K562 (cell line): ENCODE data around the gene RPL11. TPM values are rescaled to one million over a fixed set of nuclear protein-coding genes. Genes with fewer than 3 reads are reported as not detected.

Experiments
- ARHGAP35 ChIP-seq: fragments of 450-650 bp; IDR thresholded peaks from 2 replicates; pipeline ENCODE4 v1.6.1; 2018; ENCODE audit not compliant: partially characterized antibody
- CHD7 ChIP-seq: fragments of 200-600 bp; sonication (generic); IDR thresholded peaks from one replicate; pipeline ENCODE4 v1.6.1; 2012; ENCODE audit warnings: mild to moderate bottlenecking, low read depth, low read length, inconsistent platforms
- CTBP1 ChIP-seq: fragments of 450-650 bp; IDR thresholded peaks from 2 replicates; pipeline ENCODE4 v1.6.1; 2016; ENCODE audit warnings: borderline replicate concordance
- ETV1 ChIP-seq: fragments of 450-650 bp; conservative IDR thresholded peaks from 2 replicates; pipeline ENCODE4 v1.6.1; 2016; ENCODE audit warnings: missing genetic modification characterization, control low read depth, low read depth, missing compliant biosample characterization
- MEF2D ChIP-seq: conservative IDR thresholded peaks from 2 replicates; pipeline ENCODE4 v1.6.1; 2016; ENCODE audit warnings: low read depth, missing genetic modification characterization, missing compliant biosample characterization
- MNT ChIP-seq, 2 experiments: fragments of 450-650 bp; conservative IDR thresholded peaks; 2 replicates each; pipeline ENCODE4 v1.6.1; 2017; ENCODE audit warnings: mild to moderate bottlenecking in 2 of 2, moderate library complexity in 2 of 2
- NFXL1 ChIP-seq: fragments of 450-650 bp; formaldehyde crosslinking; IDR thresholded peaks from 2 replicates; pipeline ENCODE4 v1.4.0; 2021; ENCODE audit warnings: mild to moderate bottlenecking
- PRMT5 ChIP-seq: sonication (generic); formaldehyde crosslinking; IDR thresholded peaks from 2 replicates; pipeline ENCODE4 v1.5.0; 2020; ENCODE audit warnings: missing genetic modification reagents
- RBM15 ChIP-seq: fragments of 200-400 bp; formaldehyde crosslinking; IDR thresholded peaks from 2 replicates; pipeline ENCODE4 v1.6.1; 2018; ENCODE audit warnings: mild to moderate bottlenecking, low read length, moderate library complexity; ENCODE audit not compliant: insufficient read depth
- SIN3A ChIP-seq, 2 experiments: fragments of 150-350 bp in 1 of 2; IDR thresholded peaks; 2 replicates each; pipeline ENCODE4 v1.6.1; 2011 to 2016; ENCODE audit warnings: borderline replicate concordance in 2 of 2, low read depth in 2 of 2, low read length in 2 of 2, mild to moderate bottlenecking in 2 of 2, moderate library complexity in 2 of 2; ENCODE audit not compliant: control insufficient read depth in 1 of 2
- SPI1 ChIP-seq: IDR thresholded peaks from 2 replicates; pipeline ENCODE4 v1.6.1; 2011; ENCODE audit warnings: low read depth, low read length, control low read depth, borderline replicate concordance
- TRIM28 ChIP-seq: fragments of 450-650 bp; IDR thresholded peaks from 2 replicates; pipeline ENCODE4 v1.6.1; 2017
- ZKSCAN3 ChIP-seq: fragments of 250-450 bp; sonication (Bioruptor Pico); IDR thresholded peaks from 2 replicates; pipeline ENCODE4 v1.4.0; 2020
- ZNF124 ChIP-seq: sonication (generic); formaldehyde crosslinking; IDR thresholded peaks from 2 replicates; pipeline ENCODE4 v1.8.1; 2022; ENCODE audit warnings: missing genetic modification reagents
- ZNF175 ChIP-seq: fragments of 200-800 bp; sonication (Bioruptor generic); IDR thresholded peaks from 2 replicates; pipeline ENCODE4 v1.6.1; 2016; ENCODE audit warnings: low read depth, mild to moderate bottlenecking, missing genetic modification characterization, missing compliant biosample characterization
- ZNF224 ChIP-seq: sonication (generic); formaldehyde crosslinking; IDR thresholded peaks from 2 replicates; pipeline ENCODE4 v1.8.0; 2022; ENCODE audit warnings: mild to moderate bottlenecking, missing genetic modification reagents
- polyA plus RNA-seq, 8 experiments: library from polyadenylated mRNA; depleted of rRNA in 4 of 8; stranded (reverse) in 5 of 8; unstranded in 3 of 8; fragments of >200 nt; fragmentation: Nextera tagmentation in 2 of 8; fragmentation: Illumina TruSeq in 1 of 8; extraction: Ambion mirVana in 2 of 8; extraction: Trizol in 1 of 8; gene quantifications; 2 replicates each; pipeline versions ENCODE4 v1.2.1 to v1.2.3, GENCODE V29; 2011 to 2014; ENCODE audit warnings: inconsistent platforms in 1 of 8, missing spikeins in 1 of 8
- total RNA-seq, 7 experiments: library from RNA; depleted of rRNA in 6 of 7; stranded (reverse); fragments of >200 nt in 6 of 7; fragmentation: Illumina TruSeq in 2 of 7; extraction: Trizol in 2 of 7; gene quantifications; 2 replicates each; pipeline versions ENCODE4 v1.2.1 to v1.2.3, GENCODE V29; 2011 to 2021; ENCODE audit warnings: low replicate concordance in 1 of 7

RPL11 gene
- total and polyA plus RNA-seq, 9 of the 15 experiments (the other 6 are each of a cell fraction or from before 2014, with no cell fraction given) = 1,781 to 4,526 (median 3,111) TPM

DNA sequence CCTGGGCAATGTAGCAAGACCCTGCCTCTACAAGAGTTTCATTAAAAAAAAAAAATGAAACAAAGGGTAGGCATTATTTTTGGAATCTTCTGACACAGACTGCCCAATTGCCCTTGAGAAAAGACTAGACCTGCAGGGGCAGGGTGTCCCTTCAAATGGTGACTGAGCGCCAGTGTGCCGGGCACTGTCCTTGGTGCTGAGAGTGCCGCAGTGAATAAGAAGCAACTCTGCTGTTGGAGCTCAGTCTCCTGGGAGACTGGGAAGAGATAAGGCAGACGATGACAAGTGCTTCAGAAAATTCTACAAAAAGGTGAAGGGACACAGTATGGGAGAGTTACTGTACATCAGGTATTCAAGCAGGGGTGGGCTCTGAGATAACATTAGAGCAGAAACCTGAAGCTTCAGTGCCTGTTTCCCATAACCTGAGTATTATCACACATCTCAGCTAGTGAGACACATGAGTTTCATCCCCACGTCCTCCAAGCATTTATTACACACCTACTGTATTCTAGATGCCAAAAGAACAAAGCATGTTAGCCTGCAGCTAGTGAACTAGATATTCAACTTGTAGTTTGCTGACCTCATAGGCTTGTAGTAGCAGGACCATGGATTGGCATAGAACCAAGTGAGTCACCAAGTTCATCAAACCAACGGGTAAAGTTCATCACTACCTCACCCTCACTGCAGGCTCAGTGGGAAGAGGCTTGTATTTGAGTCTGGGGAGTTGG lies 18.4 kb upstream of the RPL11 start (continued):
- TF ChIP-seq SIN3A (IDR thresholded peaks at IDR 0.05; ENCODE audit: borderline replicate concordance in 2 of 2, control insufficient read depth in 1 of 2, low read depth in 2 of 2, low read length in 2 of 2) (peak in 1 of 2 experiments; percentile 43; a peak in 2 of 4 replicates), ETV1 (tag) (peak; percentile 22; the same call in 1 of the 2 replicates), MNT (conservative IDR thresholded peaks at IDR 0.05) (peak in 1 of 2 experiments; percentile 46; a peak in 1 of 4 replicates), CHD7 (no peak), RBM15 (no peak), ZKSCAN3 (no peak), SPI1 (no peak), ZNF224 (no peak), TRIM28 (no peak), MEF2D (tag) (no peak), ZNF175 (CRISPR knock-in tag) (peak; percentile 77; the same call in 1 of the 2 replicates), ZNF124 (CRISPR knock-in tag) (no peak), NFXL1 (CRISPR knock-in tag) (no peak), ARHGAP35 (no peak), PRMT5 (CRISPR knock-in tag) (peak; percentile 87), CTBP1 (peak; percentile 24; the same call in 1 of the 2 replicates)
